Measurements from ENCODE around the gene SLC38A10. TPM values are rescaled to one million over a fixed set of nuclear protein-coding genes. Genes with fewer than 3 reads are reported as not detected.

Gene SLC38A10
- total RNA-seq, 2 experiments from 2014 or later: 48.3 to 49.5 TPM

DNA sequence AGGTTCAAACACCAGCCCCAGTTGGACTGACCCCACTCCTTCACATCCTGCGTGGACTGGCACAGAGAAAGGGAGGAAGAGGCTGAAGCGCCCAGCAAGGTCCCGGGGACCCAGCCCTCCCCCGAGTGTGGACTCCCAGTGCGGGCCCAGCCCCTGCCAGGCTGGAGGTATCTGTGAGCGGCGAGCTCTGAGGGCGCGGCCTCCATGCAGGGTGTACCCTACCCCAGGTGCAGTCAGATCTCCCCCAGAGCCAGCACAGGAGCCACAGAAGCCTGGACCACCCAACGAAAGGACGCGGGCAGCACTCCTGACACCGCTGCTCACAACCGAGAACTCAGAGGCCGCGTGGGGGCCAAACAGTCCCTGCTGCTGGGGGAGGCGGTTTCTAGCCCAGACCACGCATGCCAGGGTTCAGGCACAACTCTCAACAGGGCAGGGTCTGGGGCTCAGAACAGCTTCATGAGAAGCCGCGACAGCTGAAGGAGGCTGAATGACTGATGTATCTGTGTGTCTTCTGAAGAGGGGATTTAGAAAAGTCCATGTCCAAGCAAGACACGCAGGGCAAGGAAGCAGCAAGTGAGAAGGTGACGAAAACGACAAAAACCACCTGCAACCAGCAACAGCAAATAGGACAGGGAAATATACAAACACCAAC lies 8.5 kb downstream of the SLC38A10 start:
- ChIA-PET CTCF (no interaction called here), POLR2A (interaction anchor here (0.6 kb wide), 1 partner anchor 9 kb away, joined by 3 read pairs; the partner anchor contains the start of gene SLC38A10)

DNA sequence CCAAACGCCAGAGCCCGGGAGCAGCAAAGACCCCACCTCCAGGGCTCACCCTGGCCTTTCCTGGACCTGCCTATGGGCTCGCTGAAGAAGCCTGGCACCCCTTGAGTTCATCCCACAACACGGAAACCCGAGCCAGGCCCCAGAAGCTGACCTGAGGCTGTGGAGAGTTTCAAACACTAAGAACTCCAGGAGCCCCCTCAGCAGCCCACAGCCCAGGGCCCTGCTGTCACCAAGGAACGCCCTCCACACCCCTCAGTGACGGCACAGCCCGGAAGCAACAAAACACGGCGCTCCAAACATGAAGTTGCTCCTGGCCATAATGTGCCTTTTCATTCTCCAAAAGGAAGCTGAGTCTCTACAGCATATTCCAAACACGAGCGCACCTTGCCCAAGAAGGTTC lies 9.2 kb downstream of the SLC38A10 start:
- ChIA-PET POLR2A (interaction anchor here (1.2 to 1.8 kb wide), 2 partner anchors 9 to 41 kb away, joined by 4 to 12 read pairs; partner anchors contain the start of gene SLC38A10), CTCF (no interaction called here)

GRCh38 chr17:81285179-81285878 lies 9.8 kb downstream of the SLC38A10 start:
- POLR2A ChIA-PET: interaction anchor here (1.2 to 1.8 kb wide), 2 partner anchors 10 to 40 kb away, joined by 4 to 12 read pairs; partner anchors contain the start of gene SLC38A10
- CTCF ChIA-PET: interaction anchor here (0.7 kb wide), 1 partner anchor 199 kb away, joined by 3 read pairs; no protein-coding TSS in a partner anchor

DNA sequence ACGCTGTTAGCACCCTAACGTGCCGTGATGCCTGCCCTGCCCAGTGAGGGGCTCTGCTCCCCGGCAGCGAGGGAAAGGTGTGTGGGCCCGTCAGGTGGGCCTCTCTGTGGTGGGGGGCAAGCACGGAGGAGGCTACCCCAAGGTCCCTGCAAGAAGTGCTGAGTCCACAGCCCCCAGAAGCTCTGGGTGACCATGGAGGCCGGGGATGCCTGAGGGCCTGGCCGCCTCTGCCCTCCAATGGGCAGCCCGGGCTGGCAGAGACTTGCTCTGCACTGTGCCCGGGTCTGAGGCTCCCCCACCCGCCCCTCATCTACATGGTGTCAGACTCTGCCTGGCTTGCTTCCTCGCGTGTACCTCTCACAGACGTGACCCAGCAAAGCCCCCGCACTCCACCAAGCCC lies 12.2 kb downstream of the SLC38A10 start:
- ChIA-PET POLR2A (no interaction called here), CTCF (no interaction called here)

DNA sequence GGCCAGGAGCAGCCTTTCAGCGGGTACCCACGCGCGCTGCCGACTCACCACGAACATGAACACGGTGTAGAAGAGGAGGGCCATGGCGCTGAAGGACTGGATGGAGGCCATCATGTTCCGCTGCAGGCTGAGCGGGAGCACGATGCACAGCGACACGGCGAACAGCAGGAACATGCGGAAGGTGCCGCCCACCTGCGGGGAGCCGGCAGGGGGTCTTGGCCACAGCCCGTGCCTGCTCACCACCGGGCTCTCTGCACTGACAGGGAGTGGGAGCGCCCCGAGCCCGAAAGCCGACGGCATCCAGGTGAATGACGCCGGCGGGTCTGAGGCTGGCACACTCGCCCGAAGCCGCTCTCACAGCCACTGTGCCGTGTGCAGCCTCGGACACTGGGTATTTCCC lies 13.0 kb downstream of the SLC38A10 start:
- ChIA-PET POLR2A (no interaction called here), CTCF (no interaction called here)

GRCh38 chr17:81280571-81280970 lies 14.5 kb downstream of the SLC38A10 start:
- CTCF ChIA-PET: no interaction called here
- POLR2A ChIA-PET: no interaction called here

DNA sequence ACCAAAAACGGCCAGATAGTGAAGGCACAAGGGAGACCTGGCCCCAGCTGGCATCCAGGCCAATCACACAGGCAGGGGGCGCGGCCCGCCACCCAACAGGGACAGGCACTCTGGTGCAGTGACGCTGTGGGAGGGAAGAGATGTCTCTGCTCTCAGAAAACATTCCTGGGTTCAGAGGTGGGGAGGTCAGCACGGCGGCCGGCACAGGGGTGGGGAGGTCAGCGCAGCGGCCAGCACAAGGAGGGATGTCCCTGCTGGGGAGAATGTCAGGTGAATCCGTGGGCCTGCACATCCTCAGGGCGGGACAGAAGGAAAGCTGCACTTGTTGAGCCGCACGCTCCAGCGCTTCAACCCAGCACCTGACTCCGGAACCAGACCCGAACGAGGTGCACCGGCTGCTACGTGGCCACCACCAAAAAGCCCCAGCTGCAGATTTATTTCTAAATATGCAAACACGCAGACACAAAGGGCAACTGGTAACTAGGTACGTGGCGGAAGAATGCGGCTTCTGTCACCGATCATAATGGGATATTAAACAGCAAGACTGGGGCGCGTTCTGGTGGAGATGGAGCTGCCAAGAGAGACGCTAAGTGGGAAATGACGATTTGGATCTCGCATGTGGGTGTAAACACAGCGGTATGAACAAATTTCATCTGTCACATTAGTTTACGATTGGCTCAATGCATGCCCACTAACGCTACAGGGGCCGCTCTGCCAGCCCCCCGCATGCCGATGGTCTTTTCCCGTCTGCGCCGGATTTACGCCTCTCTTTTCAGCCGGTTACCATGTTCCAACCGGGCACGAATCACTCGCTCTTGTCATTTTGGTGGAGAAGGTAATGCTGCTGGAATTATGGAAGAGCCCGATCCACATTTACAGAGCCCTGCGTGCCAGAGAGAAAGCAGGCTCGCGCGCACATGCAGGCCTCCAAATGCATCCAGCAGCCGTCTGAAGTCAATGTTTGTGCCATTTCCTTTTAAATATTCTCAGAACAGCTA lies 15.5 kb downstream of the SLC38A10 start:
- CTCF ChIA-PET: no interaction called here
- POLR2A ChIA-PET: no interaction called here

- CTCF ChIA-PET: interaction anchor here (0.6 kb wide), 1 partner anchor 1089 kb away, joined by 3 read pairs; no protein-coding TSS in a partner anchor
Observed at GRCh38 chr17:81278831-81279230, 16.3 kb downstream of the SLC38A10 start.

GRCh38 chr17:81277946-81278693 lies 17.0 kb downstream of the SLC38A10 start:
- POLR2A ChIA-PET: no interaction called here

More at GRCh38 chr17:81278831-81279230, 16.3 kb downstream of the SLC38A10 start:
- POLR2A ChIA-PET: no interaction called here

DNA sequence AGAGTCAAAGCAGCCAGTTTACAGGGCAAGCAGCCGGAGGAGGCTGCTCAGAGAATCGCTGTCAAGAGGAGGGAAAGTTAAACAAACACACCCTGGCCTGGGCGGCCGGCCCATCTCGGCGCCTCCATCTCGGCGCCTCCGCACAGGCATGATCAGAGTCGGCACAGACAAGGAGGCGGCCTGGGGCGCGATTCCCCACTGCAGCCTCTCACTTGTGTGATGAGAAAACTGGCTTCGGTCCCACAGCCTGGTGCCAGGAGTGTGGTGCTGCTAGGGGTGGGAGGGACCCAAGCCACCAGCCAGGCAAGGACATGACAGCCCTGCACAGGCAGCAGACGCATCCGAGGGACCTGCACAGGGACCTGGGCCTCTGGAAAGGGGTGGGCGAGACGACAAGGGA lies 17.7 kb downstream of the SLC38A10 start:
- ChIA-PET POLR2A (no interaction called here), CTCF (interaction anchor here (0.6 kb wide), 1 partner anchor 1387 kb away, joined by 3 read pairs; no protein-coding TSS in a partner anchor)

More at GRCh38 chr17:81277946-81278693, 17.0 kb downstream of the SLC38A10 start:
- CTCF ChIA-PET: interaction anchor here (0.6 kb wide), 2 partner anchors 1088 to 1386 kb away, joined by 3 read pairs; no protein-coding TSS in a partner anchor

- ChIA-PET CTCF (no interaction called here), POLR2A (no interaction called here)
Observed at GRCh38 chr17:81276781-81277180, 18.3 kb downstream of the SLC38A10 start.

DNA sequence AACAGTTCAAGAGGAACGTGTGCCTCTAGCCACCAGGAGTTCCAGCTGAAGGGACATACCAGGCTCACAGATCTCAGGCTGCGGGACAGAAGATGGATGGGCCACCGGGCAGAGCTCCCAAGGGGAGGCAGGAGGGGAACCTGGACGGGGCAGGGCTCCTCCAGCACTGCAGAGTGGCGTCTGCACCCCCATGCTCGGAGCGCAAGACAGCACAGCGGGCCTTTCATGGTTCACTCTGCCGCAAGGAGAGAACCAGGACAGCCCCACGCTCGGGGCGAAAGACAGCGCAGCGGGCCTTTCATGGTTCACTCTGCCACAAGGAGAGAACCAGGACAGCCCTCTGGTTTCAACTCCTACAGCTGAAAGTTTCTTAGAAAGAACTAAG lies 20.6 kb downstream of the SLC38A10 start:
- CTCF ChIA-PET: no interaction called here

GRCh38 chr17:81273698-81274470 lies 21.2 kb downstream of the SLC38A10 start:
- POLR2A ChIA-PET: no interaction called here
- CTCF ChIA-PET: no interaction called here

More for the DNA sequence above, 20.6 kb downstream of the SLC38A10 start:
- POLR2A ChIA-PET: no interaction called here

GRCh38 chr17:81272616-81273015 lies 22.5 kb downstream of the SLC38A10 start:
- ChIA-PET CTCF (no interaction called here), POLR2A (no interaction called here)

DNA sequence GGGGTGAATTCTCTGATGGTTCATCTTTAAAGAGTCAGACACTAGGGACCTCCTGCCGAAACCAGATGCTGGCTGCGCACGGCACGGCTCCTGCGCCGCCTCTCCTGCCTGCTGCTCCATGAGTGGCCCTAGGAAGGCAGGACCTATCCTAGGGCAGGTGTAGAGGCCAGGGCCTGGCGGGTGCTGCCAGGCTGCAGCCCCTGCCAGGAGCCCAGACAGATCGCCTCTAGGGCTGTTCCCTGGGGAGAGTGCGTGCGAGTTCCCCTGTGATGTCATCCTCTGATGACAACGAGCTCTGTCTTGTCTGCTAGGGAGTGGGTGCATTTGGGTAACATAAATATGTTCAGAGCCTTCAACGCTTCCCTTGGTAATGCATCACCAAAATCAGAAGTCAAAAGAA lies 23.9 kb downstream of the SLC38A10 start:
- POLR2A ChIA-PET: no interaction called here
- CTCF ChIA-PET: interaction anchor here (0.5 to 1.0 kb wide), 3 partner anchors 29 to 123 kb away, joined by 3 to 4 read pairs (median 3); no protein-coding TSS in a partner anchor

DNA sequence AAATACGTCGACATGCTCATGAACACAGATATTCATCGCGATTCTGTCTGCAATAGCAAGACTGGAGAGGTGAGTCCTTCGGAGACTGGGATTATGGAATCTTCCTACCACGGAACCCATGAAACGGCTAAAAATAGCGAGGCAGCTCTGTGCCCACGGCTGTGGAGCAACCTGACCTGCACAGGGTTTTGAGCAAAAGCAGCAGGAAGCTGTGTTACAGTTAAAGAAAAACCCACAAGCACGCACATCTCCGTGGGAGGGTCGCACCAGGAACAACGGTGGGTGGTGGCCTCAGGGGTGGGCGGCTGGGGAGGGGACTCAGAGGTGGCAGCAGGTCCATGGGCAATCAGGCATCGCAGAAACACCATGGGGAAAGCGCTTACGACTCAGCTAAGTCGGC lies 24.8 kb downstream of the SLC38A10 start:
- POLR2A ChIA-PET: no interaction called here
- CTCF ChIA-PET: interaction anchor here (1.0 kb wide), 1 partner anchor 28 kb away, joined by 3 read pairs; no protein-coding TSS in a partner anchor

DNA sequence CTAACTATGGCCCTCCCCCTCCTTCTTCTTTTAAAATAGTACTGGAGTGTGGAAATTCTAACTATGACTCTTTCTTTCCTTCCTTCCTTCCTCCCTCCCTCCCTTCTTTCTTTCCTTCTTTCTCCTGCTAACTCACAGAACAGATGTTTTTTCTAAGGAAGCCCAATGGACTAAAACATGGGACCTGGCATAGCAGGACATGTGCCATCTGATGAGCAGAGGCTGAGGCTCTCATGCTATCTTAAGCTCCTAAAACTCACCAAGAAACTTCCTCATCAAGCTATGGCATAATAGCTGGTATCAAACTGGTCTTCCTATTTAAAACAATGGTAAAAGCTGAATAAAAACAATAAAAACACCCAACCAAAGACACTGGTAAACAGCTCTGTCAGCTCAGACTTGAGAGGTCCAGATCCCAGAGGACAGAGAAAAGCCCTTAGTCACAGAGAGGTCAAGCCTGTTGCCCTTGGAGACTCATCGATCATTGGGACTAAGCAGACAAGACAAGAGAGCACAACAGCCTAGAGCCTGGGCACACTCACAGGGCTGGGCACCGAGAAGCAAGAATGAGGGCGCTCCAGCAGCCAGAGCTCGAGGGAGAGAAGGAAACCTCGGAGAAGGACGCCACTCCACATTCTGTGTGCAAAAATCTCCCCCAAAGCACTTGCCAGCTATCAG lies 27.6 kb downstream of the SLC38A10 start:
- ChIA-PET CTCF (no interaction called here), POLR2A (no interaction called here)

GRCh38 chr17:81265576-81265975 lies 29.5 kb downstream of the SLC38A10 start:
- POLR2A ChIA-PET: no interaction called here

More at GRCh38 chr17:81265576-81265975, 29.5 kb downstream of the SLC38A10 start:
- CTCF ChIA-PET: no interaction called here

Data from activated CD8-positive, alpha-beta memory T cell treated with anti-CD3 and anti-CD28 coated beads for 36 hours (primary cell).